HepG2 (cell line): ENCODE results near the gene TULP3. TPM values are rescaled to one million over a fixed set of nuclear protein-coding genes. Genes with fewer than 3 reads are reported as not detected.

Experiments used
- ATAC-seq: fragments of 200-7000 bp; cut with Tn5 transposase; 3 replicates; pipeline ENCODE4 v1.9.1; 2020; ENCODE audit warnings: mild to moderate bottlenecking, moderate library complexity
- BruUV-seq: library from RNA; stranded (reverse); fragments of 400-500 nt; replicated peaks from 2 replicates; lab custom pipeline; 2021; lab: Mats Ljungman, UMichigan
- CTCF ChIA-PET: fragments of 300-600 bp; formaldehyde crosslinking; extraction: SDS; loops from one replicate; lab custom pipeline; 2021; ENCODE audit warnings: low total read pairs, inconsistent platforms, low intra/inter-chr PET ratio; lab: Yijun Ruan, JAX
- POLR2A ChIA-PET: fragments of 350-600 bp; sonication (Branson Sonifier 250); formaldehyde crosslinking; loops from one replicate; lab custom pipeline; 2020; ENCODE audit warnings: antibody characterized with exemption, inconsistent platforms; lab: Yijun Ruan, JAX
- DNase-seq: peaks from one replicate; pipeline ENCODE4 v3.0.0-alpha.2; 2015; ENCODE audit warnings: low spot score
- FAIRE-seq: peaks from 3 replicates; lab custom pipeline; 2011; peaks lifted over from hg19 to GRCh38; lab: Jason Lieb, UNC
- H2AFZ ChIP-seq: one replicate; pipeline ENCODE4 v1.6.1; 2011; ENCODE audit warnings: low read length, inconsistent platforms
- H3K27ac ChIP-seq: fragments of 300-600 bp; 3 replicates; pipeline ENCODE4 v1.8.0; 2011; ENCODE audit warnings: mixed run types, mild to moderate bottlenecking, mixed read lengths, low read length, inconsistent platforms; ENCODE audit not compliant: insufficient read depth; ENCODE audit errors: extremely low read length
- H3K27me3 ChIP-seq, 2 experiments: fragments of 200-600 bp in 1 of 2; 2 replicates in 1 of 2; 3 replicates in 1 of 2; pipeline versions ENCODE4 v1.6.0 to v1.8.0; 2011; ENCODE audit warnings: low read length in 2 of 2, mild to moderate bottlenecking in 2 of 2, moderate library complexity in 2 of 2, inconsistent platforms in 1 of 2; ENCODE audit not compliant: insufficient read depth in 2 of 2, control insufficient read depth in 1 of 2
- H3K36me3 ChIP-seq, 2 experiments: fragments of 200-600 bp in 1 of 2; replicated peaks in 1 of 2; 2 replicates in 1 of 2; 3 replicates in 1 of 2; pipeline versions ENCODE4 v1.5.1 to v1.8.0; 2011; ENCODE audit warnings: low read length in 2 of 2, inconsistent platforms in 1 of 2; ENCODE audit not compliant: insufficient read depth in 2 of 2, control insufficient read depth in 1 of 2
- H3K4me1 ChIP-seq: 2 replicates; pipeline ENCODE4 v1.5.1; 2012; ENCODE audit warnings: low read length, inconsistent platforms; ENCODE audit not compliant: insufficient read depth
- H3K4me2 ChIP-seq: 2 replicates; pipeline ENCODE4 v1.6.0; 2011; ENCODE audit warnings: low read depth, low read length, inconsistent platforms
- H3K4me3 ChIP-seq, 3 experiments: fragments of 200-600 bp in 1 of 3; sonication (generic), shearing (Covaris generic) in 1 of 3; replicated peaks in 1 of 3; 2 replicates each; pipeline ENCODE4 v1.5.1; 2011 to 2016; ENCODE audit warnings: low read length in 3 of 3, inconsistent platforms in 2 of 3, low read depth in 2 of 3, mild to moderate bottlenecking in 2 of 3, control low read depth in 1 of 3, mixed read lengths in 1 of 3; ENCODE audit not compliant: insufficient read depth in 1 of 3
- H3K79me2 ChIP-seq: one replicate; pipeline ENCODE4 v1.6.1; 2011; ENCODE audit warnings: low read length, inconsistent platforms; ENCODE audit not compliant: insufficient read depth
- H3K9ac ChIP-seq: 2 replicates; pipeline ENCODE4 v1.6.0; 2011; ENCODE audit warnings: mild to moderate bottlenecking, low read depth, low read length, inconsistent platforms; ENCODE audit not compliant: insufficient read depth
- H3K9me3 ChIP-seq: 2 replicates; pipeline ENCODE4 v1.5.1; 2012; ENCODE audit warnings: mild to moderate bottlenecking, low read length
- H4K20me1 ChIP-seq: 2 replicates; pipeline ENCODE4 v1.6.0; 2011; ENCODE audit warnings: inconsistent platforms, mild to moderate bottlenecking, low read length, moderate library complexity; ENCODE audit not compliant: insufficient read depth
- CBX5 ChIP-seq: sonication (generic); formaldehyde crosslinking; IDR thresholded peaks from 2 replicates; pipeline ENCODE4 v1.4.0; 2020; ENCODE audit warnings: missing genetic modification reagents, borderline replicate concordance
- HINFP ChIP-seq: sonication (generic); formaldehyde crosslinking; IDR thresholded peaks from 2 replicates; pipeline ENCODE4 v1.4.0; 2020; ENCODE audit warnings: low read depth, mild to moderate bottlenecking, missing genetic modification reagents
- IKZF4 ChIP-seq: sonication (generic); formaldehyde crosslinking; IDR thresholded peaks from 2 replicates; pipeline ENCODE4 v1.5.1; 2020; ENCODE audit warnings: borderline replicate concordance, mild to moderate bottlenecking, low read depth, missing genetic modification reagents; ENCODE audit errors: not compliant biosample characterization
- SP140L ChIP-seq: sonication (generic); formaldehyde crosslinking; IDR thresholded peaks from 2 replicates; pipeline ENCODE4 v1.4.0; 2020; ENCODE audit warnings: missing genetic modification reagents, borderline replicate concordance
- TFE3 ChIP-seq: IDR thresholded peaks from 2 replicates; pipeline ENCODE4 v1.6.1; 2016
- TSC22D2 ChIP-seq: sonication (generic); formaldehyde crosslinking; IDR thresholded peaks from 2 replicates; pipeline ENCODE4 v1.5.1; 2020; ENCODE audit warnings: missing genetic modification reagents, mild to moderate bottlenecking, borderline replicate concordance
- ZKSCAN1 ChIP-seq: fragments of 150-350 bp; IDR thresholded peaks from 2 replicates; pipeline ENCODE4 v1.6.1; 2014; ENCODE audit warnings: low read length
- ZNF318 ChIP-seq: sonication (generic); formaldehyde crosslinking; IDR thresholded peaks from 2 replicates; pipeline ENCODE4 v1.4.0; 2020; ENCODE audit warnings: mild to moderate bottlenecking, missing genetic modification reagents
- ZNF639 ChIP-seq: conservative IDR thresholded peaks from 2 replicates; pipeline ENCODE4 v1.6.1; 2018; ENCODE audit warnings: missing genetic modification reagents
- ZNF703 ChIP-seq: sonication (generic); formaldehyde crosslinking; IDR thresholded peaks from 2 replicates; pipeline ENCODE4 v1.5.1; 2020; ENCODE audit warnings: missing genetic modification reagents, mild to moderate bottlenecking, moderate library complexity, borderline replicate concordance
- ZNF777 ChIP-seq: sonication (generic); formaldehyde crosslinking; IDR thresholded peaks from 2 replicates; pipeline ENCODE4 v1.4.0; 2020; ENCODE audit warnings: missing genetic modification reagents
- ZNF883 ChIP-seq: sonication (generic); formaldehyde crosslinking; IDR thresholded peaks from 2 replicates; pipeline ENCODE4 v1.5.1; 2020; ENCODE audit warnings: mild to moderate bottlenecking, missing genetic modification reagents; ENCODE audit errors: not compliant biosample characterization
- WGBS: methylation state at CpG from one replicate; pipeline ENCODE4 v1.1.6; 2017; ENCODE audit warnings: low lambda C conversion rate; 5-methylcytosine and 5-hydroxymethylcytosine counted together
- in situ Hi-C: cut with HindIII; loops from 2 replicates; pipeline ENCODE4 v1.10.0; 2017; ENCODE audit warnings: low pct_unique_long_range_greater_than_20kb; ENCODE audit not compliant: extremely low pct_ligation_motif_present
- intact Hi-C: fragments of 100-400 bp; cut with micrococcal nuclease; formaldehyde crosslinking; loops from one replicate; pipeline ENCODE4 v1.10.0; 2022; ENCODE audit not compliant: unreplicated experiment
- polyA plus RNA-seq, 8 experiments: library from polyadenylated mRNA; depleted of rRNA in 3 of 8; stranded (reverse) in 7 of 8; unstranded in 1 of 8; fragments of >200 nt; fragmentation: Illumina TruSeq in 4 of 8; extraction: Trizol in 4 of 8; gene quantifications; 2 replicates each; pipeline versions ENCODE4 v1.2.1 to v1.2.3, GENCODE V29; 2011 to 2016; ENCODE audit warnings: low read depth in 4 of 8, missing spikeins in 1 of 8, mixed read lengths in 1 of 8; ENCODE audit not compliant: insufficient read depth in 1 of 8
- total RNA-seq, 5 experiments: library from RNA; depleted of rRNA; stranded (reverse); fragments of >200 nt; fragmentation: Illumina TruSeq; extraction: Trizol; gene quantifications; 2 replicates each; pipeline ENCODE4 v1.2.3, GENCODE V29; 2016; ENCODE audit warnings: low read depth in 1 of 5

The TULP3 gene
- total and polyA plus RNA-seq, 2 of the 13 experiments (the other 11 are each of a cell fraction or from before 2014, with no cell fraction given) = 11.2 to 13.2 TPM

GRCh38 chr12:2851931-2852330 is 38.8 kb upstream of the TULP3 start:
- ChIA-PET POLR2A (interaction anchor here (0.6 kb wide), 1 partner anchor 10 kb away, joined by 3 read pairs; no protein-coding TSS in a partner anchor), CTCF (no interaction called here)
- ATAC-seq (no peak), DNase-seq (no peak), FAIRE-seq (no peak)
- no peaks in the 10 kb centered on the region for H3K27me3 ChIP-seq
- H3K4me2 ChIP-seq = no peak overlapping the region
- H3K4me3 ChIP-seq = no peak overlapping the region
- H3K27ac ChIP-seq = no peak overlapping the region
- 94% methylated on average over 3 of the region's 3 CpGs for WGBS
- in situ Hi-C loops (no loop called here), intact Hi-C loops (no loop called here)
- no peaks in the 10 kb centered on the region for H3K36me3 ChIP-seq
- no peaks in the 10 kb centered on the region for H3K9me3 ChIP-seq
- peaks cover 36% of the 10 kb centered on the region for H3K4me1 ChIP-seq
- no peak overlapping the region for H3K9ac ChIP-seq
- BruUV-seq = no TSS peak
- H3K79me2 ChIP-seq = no peaks in the 10 kb centered on the region
- H4K20me1 ChIP-seq = no peaks in the 10 kb centered on the region
- no peak overlapping the region for H2AFZ ChIP-seq
- TF ChIP-seq ZNF318 (CRISPR knock-in tag) (no peak), ZNF703 (CRISPR knock-in tag) (no peak), SP140L (CRISPR knock-in tag) (no peak), ZNF777 (CRISPR knock-in tag) (no peak), ZNF883 (no peak), TSC22D2 (no peak), ZNF639 (CRISPR knock-in tag) (no peak), ZKSCAN1 (no peak), CBX5 (CRISPR knock-in tag) (no peak), IKZF4 (no peak), TFE3 (CRISPR knock-in tag) (no peak), HINFP (CRISPR knock-in tag) (no peak)
